Small intestine (tissue), 7 donors: Measurements from ENCODE around the gene BCAS3. TPM values are rescaled to one million over a fixed set of nuclear protein-coding genes. Genes with fewer than 3 reads are reported as not detected.
A peak's percentile ranks its signal among the peaks of the same experiment; 100 is the strongest.

Experiments
- DNase-seq, 2 donors: peaks; one replicate each; pipeline versions ENCODE4 v3.0.0 to v3.0.0-alpha.2; 2013
- FAIRE-seq: peaks from 2 replicates; lab custom pipeline; 2012; peaks lifted over from hg19 to GRCh38; lab: Jason Lieb, UNC
- H3K27ac ChIP-seq, 3 donors: one replicate each; pipeline ENCODE4 v1.5.1; 2013; ENCODE audit warnings: low read length in 2 of 3, mild to moderate bottlenecking in 2 of 3, control low read depth in 1 of 3, inconsistent platforms in 1 of 3, low read depth in 1 of 3, moderate library complexity in 1 of 3
- H3K27me3 ChIP-seq, 3 donors: one replicate each; pipeline ENCODE4 v1.6.1; 2013; ENCODE audit warnings: low read length in 3 of 3, inconsistent platforms in 1 of 3; ENCODE audit not compliant: control insufficient read depth in 3 of 3, insufficient read depth in 3 of 3
- H3K36me3 ChIP-seq, 3 donors: one replicate each; pipeline ENCODE4 v1.6.1; 2013; ENCODE audit warnings: low read length in 3 of 3, inconsistent platforms in 1 of 3, low read depth in 1 of 3, mild to moderate bottlenecking in 1 of 3, moderate library complexity in 1 of 3; ENCODE audit not compliant: control insufficient read depth in 3 of 3, insufficient read depth in 2 of 3
- H3K4me1 ChIP-seq, 3 donors: one replicate each; pipeline ENCODE4 v1.6.1; 2013; ENCODE audit warnings: low read length in 2 of 3, inconsistent platforms in 1 of 3, low read depth in 1 of 3, mild to moderate bottlenecking in 1 of 3, moderate library complexity in 1 of 3; ENCODE audit not compliant: control insufficient read depth in 3 of 3, insufficient read depth in 2 of 3
- H3K4me3 ChIP-seq, 3 donors: one replicate each; pipeline ENCODE4 v1.5.1; 2013; ENCODE audit warnings: low read length in 3 of 3, control low read depth in 1 of 3, inconsistent platforms in 1 of 3, low read depth in 1 of 3, mild to moderate bottlenecking in 1 of 3, moderate library complexity in 1 of 3
- H3K9me3 ChIP-seq, 2 donors: one replicate each; pipeline ENCODE4 v1.6.1; 2013; ENCODE audit warnings: low read depth in 1 of 2, low read length in 1 of 2; ENCODE audit not compliant: control insufficient read depth in 2 of 2, insufficient read depth in 1 of 2
- WGBS, 3 donors: extraction: QIAGEN DNeasy Blood & Tissue Kit; methylation state at CpG; one replicate each; pipeline ENCODE4 v1.1.7; 2013; 5-methylcytosine and 5-hydroxymethylcytosine counted together
- polyA plus RNA-seq, 4 donors: library from polyadenylated mRNA; stranded (reverse) in 3 of 4; unstranded in 1 of 4; fragments of 200-250 nt in 3 of 4; fragments of 120-200 nt in 1 of 4; gene quantifications; one replicate each; pipeline versions ENCODE4 v1.2.1 to v1.2.3, GENCODE V29; 2013
- donor health status: healthy with polysubstance abuse.
- donor health status: control.
- donor health status: control.
- donor health status: Bipolar disorder and iron deficiency.
- donor health status: healthy.

BCAS3 gene
- polyA plus RNA-seq, 4 donors, result 4.4 to 10.5 (median 4.8) TPM

GRCh38 chr17:61378658-61379456, 701.2 kb downstream of the BCAS3 start:
- no peak for DNase-seq
- H3K27me3 ChIP-seq, result no peaks in the 10 kb centered on the region
- FAIRE-seq, result no peak
- no peaks in the 10 kb centered on the region for H3K4me1 ChIP-seq
- no peak overlapping the region for H3K4me3 ChIP-seq
- peaks cover 0 to 3% (median 0%) of the 10 kb centered on the region in 3 donors for H3K36me3 ChIP-seq
- no peaks in the 10 kb centered on the region for H3K9me3 ChIP-seq
- 81 to 86% (median 84%) methylated on average over 8 of the region's 8 CpGs for WGBS, 3 donors
- H3K27ac ChIP-seq, result peak overlapping the region in 1 of 3 donors; percentile 52

GRCh38 chr17:61379457-61380216, 702.0 kb downstream of the BCAS3 start:
- 90 to 92% (median 91%) methylated on average over 21 of the region's 21 CpGs for WGBS, 3 donors
- DNase-seq (no peak), FAIRE-seq (no peak)
- H3K27me3 ChIP-seq, result no peaks in the 10 kb centered on the region
- no peaks in the 10 kb centered on the region for H3K9me3 ChIP-seq
- H3K4me3 ChIP-seq, result no peak overlapping the region
- peaks cover 0 to 3% (median 0%) of the 10 kb centered on the region in 3 donors for H3K36me3 ChIP-seq
- no peaks in the 10 kb centered on the region for H3K4me1 ChIP-seq
- peak overlapping the region in 1 of 3 donors; percentile 17 for H3K27ac ChIP-seq

- Histone ChIP-seq H3K4me1 (no peaks in the 10 kb centered on the region), H3K27me3 (no peaks in the 10 kb centered on the region), H3K4me3 (no peak overlapping the region), H3K36me3 (peaks cover 0 to 3% (median 0%) of the 10 kb centered on the region in 3 donors), H3K27ac (peak overlapping the region in 1 of 3 donors; percentile 17), H3K9me3 (no peaks in the 10 kb centered on the region)
- DNase-seq, result no peak
- FAIRE-seq, result no peak
- 84 to 86% (median 85%) methylated on average over 10 of the region's 10 CpGs for WGBS, 3 donors
Measured at GRCh38 chr17:61380217-61380835, 702.7 kb downstream of the BCAS3 start.

DNA sequence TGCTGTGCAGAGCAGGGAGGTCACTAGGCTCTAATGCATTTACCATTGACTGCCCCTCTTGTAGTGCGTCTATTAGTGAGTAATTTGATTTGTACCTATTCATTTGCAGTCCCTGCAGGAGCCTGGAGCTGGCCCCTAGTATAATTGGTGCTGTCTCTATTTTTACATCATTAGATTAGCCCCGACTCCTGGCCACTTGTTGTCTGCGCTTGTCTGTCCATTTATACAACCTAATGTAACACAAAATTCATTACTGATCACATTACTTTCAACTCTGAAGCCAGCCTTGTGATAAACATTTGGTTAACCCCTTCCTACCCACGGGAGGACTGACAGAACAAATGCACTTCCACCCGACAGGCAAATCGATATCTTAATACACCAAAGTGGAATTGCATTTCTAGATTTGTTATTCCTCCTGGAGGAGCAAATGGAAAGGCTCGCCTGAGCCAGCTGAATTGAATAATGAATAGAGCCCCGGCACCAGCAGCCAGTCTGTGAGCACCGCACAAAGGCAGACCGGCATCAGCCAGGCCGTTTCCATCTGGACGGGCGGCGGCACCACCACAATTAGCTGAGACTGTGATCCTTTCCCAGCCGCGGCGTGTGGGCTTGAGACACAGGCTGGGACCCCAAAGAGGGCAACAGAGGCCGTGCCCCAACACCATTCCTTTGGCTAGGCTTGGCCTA, 703.3 kb downstream of the BCAS3 start:
- no peak for DNase-seq
- H3K36me3 ChIP-seq, result peaks cover 0 to 3% (median 0%) of the 10 kb centered on the region in 3 donors
- 78 to 91% (median 91%) methylated on average over 18 of the region's 18 CpGs for WGBS, 3 donors
- FAIRE-seq, result no peak
- no peaks in the 10 kb centered on the region for H3K27me3 ChIP-seq
- H3K4me3 ChIP-seq, result no peak overlapping the region
- H3K27ac ChIP-seq, result no peak overlapping the region
- no peaks in the 10 kb centered on the region for H3K4me1 ChIP-seq
- no peaks in the 10 kb centered on the region for H3K9me3 ChIP-seq

DNA sequence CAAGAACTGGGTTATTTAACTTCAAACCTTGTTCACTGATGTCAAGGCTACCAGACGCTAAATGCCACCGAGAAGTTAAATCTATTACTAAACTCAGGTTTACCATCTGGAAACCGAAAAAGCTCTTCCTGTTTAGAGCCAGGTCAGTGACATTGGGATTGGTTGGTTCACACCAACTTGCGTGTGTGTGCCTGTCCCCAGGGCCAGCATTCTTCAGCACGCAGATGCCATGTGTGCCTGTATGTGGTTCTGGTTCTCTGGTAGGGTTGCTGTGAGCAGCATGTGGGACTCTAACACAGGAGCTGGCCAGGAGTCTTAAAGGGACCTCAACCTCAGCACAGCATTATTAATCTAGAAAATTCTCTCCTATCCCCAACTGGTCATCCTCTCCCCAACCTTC, 703.9 kb downstream of the BCAS3 start:
- Histone ChIP-seq H3K27ac (no peak overlapping the region), H3K4me1 (no peaks in the 10 kb centered on the region), H3K4me3 (no peak overlapping the region), H3K9me3 (no peaks in the 10 kb centered on the region), H3K27me3 (no peaks in the 10 kb centered on the region), H3K36me3 (peaks cover 0 to 3% (median 0%) of the 10 kb centered on the region in 3 donors)
- FAIRE-seq (no peak), DNase-seq (no peak)
- WGBS, 3 donors, result 84 to 96% (median 93%) methylated on average over 5 of the region's 5 CpGs

GRCh38 chr17:61382796-61383688, 705.4 kb downstream of the BCAS3 start:
- H3K36me3 ChIP-seq, result peaks cover 0 to 3% (median 0%) of the 10 kb centered on the region in 3 donors
- H3K4me1 ChIP-seq, result no peaks in the 10 kb centered on the region
- DNase-seq (no peak), FAIRE-seq (no peak)
- no peaks in the 10 kb centered on the region for H3K9me3 ChIP-seq
- H3K27ac ChIP-seq, result no peak overlapping the region
- no peaks in the 10 kb centered on the region for H3K27me3 ChIP-seq
- 87 to 94% (median 87%) methylated on average over 16 of the region's 16 CpGs for WGBS, 3 donors
- H3K4me3 ChIP-seq, result no peak overlapping the region

GRCh38 chr17:61383689-61384201, 706.1 kb downstream of the BCAS3 start:
- FAIRE-seq (no peak), DNase-seq (no peak)

More at GRCh38 chr17:61383689-61384201, 706.1 kb downstream of the BCAS3 start:
- no peak overlapping the region for H3K27ac ChIP-seq
- WGBS, 3 donors, result 84 to 93% (median 91%) methylated on average over 15 to 18 of the region's 18 CpGs
- H3K4me3 ChIP-seq, result no peak overlapping the region
- H3K9me3 ChIP-seq, result no peaks in the 10 kb centered on the region
- H3K36me3 ChIP-seq, result no peaks in the 10 kb centered on the region
- no peaks in the 10 kb centered on the region for H3K27me3 ChIP-seq
- H3K4me1 ChIP-seq, result no peaks in the 10 kb centered on the region
